ENCODE data around the gene ATAD3A. TPM values are rescaled to one million over a fixed set of nuclear protein-coding genes. Genes with fewer than 3 reads are reported as not detected.
A peak's percentile ranks its signal among the peaks of the same experiment; 100 is the strongest.

The ATAD3A gene
- total RNA-seq, 1 experiment from 2014 or later: 55.8 TPM

DNA sequence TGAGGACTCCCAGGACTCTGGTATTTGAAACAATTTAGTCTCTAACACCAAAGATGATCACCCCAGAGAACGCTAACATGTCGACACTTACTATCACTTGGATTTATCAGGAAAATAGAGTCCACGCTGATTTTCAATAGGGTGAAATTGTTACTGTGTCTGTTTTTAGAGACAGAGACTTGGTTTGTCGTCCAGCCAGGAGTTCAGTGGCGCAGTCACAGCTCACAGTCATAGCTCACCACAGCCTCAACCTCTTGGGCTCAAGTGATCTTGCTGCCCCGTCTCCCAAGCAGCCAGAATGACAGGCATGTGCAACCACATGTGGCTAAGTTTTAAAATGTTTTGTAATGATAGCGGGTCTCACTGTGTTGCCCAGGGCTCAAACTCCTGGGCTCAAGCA is 57.4 kb downstream of the ATAD3A start:
- no peak overlapping the region for H4K91ac ChIP-seq (ENCODE audit: insufficient read length, low read depth, low read length)
- Mint-ChIP-seq H3K27ac (peak overlapping the region in 2 of 3 experiments; percentile 68; a peak in 2 of 7 replicates), H3K4me3 (no peak overlapping the region), H3K9me3 (peaks cover 0 to 3% of the 10 kb centered on the region in 2 experiments; a peak in 1 of 5 replicates), H3K27me3 (ENCODE audit: low read depth) (no peaks in the 10 kb centered on the region), H3K36me3 (ENCODE audit: insufficient read depth in 1 of 3, low read depth in 3 of 3) (peaks cover 24 to 56% (median 43%) of the 10 kb centered on the region in 3 experiments), H3K4me1 (peaks cover 22 to 25% of the 10 kb centered on the region in 2 experiments)
- no peak overlapping the region for H3K56ac ChIP-seq (ENCODE audit: insufficient read length, low read depth, low read length)
- no peak overlapping the region for H2AK5ac ChIP-seq (ENCODE audit: insufficient read length, low read length)
- H3K9ac ChIP-seq (ENCODE audit: extremely low read depth, insufficient read length, low read length): no peak overlapping the region
- no peak overlapping the region for H2BK120ac ChIP-seq (ENCODE audit: low read depth, low read length, poor library complexity, severe bottlenecking)
- TF ChIP-seq, protein P1, sequence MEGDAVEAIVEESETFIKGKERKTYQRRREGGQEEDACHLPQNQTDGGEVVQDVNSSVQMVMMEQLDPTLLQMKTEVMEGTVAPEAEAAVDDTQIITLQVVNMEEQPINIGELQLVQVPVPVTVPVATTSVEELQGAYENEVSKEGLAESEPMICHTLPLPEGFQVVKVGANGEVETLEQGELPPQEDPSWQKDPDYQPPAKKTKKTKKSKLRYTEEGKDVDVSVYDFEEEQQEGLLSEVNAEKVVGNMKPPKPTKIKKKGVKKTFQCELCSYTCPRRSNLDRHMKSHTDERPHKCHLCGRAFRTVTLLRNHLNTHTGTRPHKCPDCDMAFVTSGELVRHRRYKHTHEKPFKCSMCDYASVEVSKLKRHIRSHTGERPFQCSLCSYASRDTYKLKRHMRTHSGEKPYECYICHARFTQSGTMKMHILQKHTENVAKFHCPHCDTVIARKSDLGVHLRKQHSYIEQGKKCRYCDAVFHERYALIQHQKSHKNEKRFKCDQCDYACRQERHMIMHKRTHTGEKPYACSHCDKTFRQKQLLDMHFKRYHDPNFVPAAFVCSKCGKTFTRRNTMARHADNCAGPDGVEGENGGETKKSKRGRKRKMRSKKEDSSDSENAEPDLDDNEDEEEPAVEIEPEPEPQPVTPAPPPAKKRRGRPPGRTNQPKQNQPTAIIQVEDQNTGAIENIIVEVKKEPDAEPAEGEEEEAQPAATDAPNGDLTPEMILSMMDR (conservative IDR thresholded peaks at IDR 0.05): no peak
- H3K27ac ChIP-seq (ENCODE audit: insufficient read length, low read depth, low read length): no peak overlapping the region
- H2BK15ac ChIP-seq (ENCODE audit: low read depth, low read length): no peak overlapping the region
- no peak overlapping the region for H4K5ac ChIP-seq (ENCODE audit: insufficient read length, low read depth, low read length)
- no peak overlapping the region for H3K14ac ChIP-seq (ENCODE audit: insufficient read depth, low read length)
- H3K79me1 ChIP-seq (ENCODE audit: insufficient read depth, low read depth, low read length, poor library complexity, severe bottlenecking): peaks cover 4% of the 10 kb centered on the region
- DNase-seq: no peak
- no peak overlapping the region for H2BK5ac ChIP-seq (ENCODE audit: insufficient read length, low read length)
- H3K4ac ChIP-seq (ENCODE audit: low read depth, low read length): no peak overlapping the region
- no CpG with 5 or more reads among the region's 7 CpGs for WGBS (ENCODE audit: extremely low coverage, insufficient read length, low lambda C conversion rate)
- no peak overlapping the region for H3K23ac ChIP-seq (ENCODE audit: insufficient read length, low read depth, low read length)
- H3K27me3 ChIP-seq (ENCODE audit: insufficient read depth, low read length): no peaks in the 10 kb centered on the region
- H3K4me2 ChIP-seq (ENCODE audit: insufficient read depth, insufficient read length, low read length): no peak overlapping the region
- peaks cover 3% of the 10 kb centered on the region for H4K20me1 ChIP-seq (ENCODE audit: control insufficient read depth, insufficient read depth, insufficient read length)
- H3K4me1 ChIP-seq (ENCODE audit: insufficient read depth, low read length): no peaks in the 10 kb centered on the region
- H3K9me3 ChIP-seq (ENCODE audit: control insufficient read depth, low read depth, low read length): no peaks in the 10 kb centered on the region
- H3K23me2 ChIP-seq (ENCODE audit: insufficient read length, low read depth, low read length, poor library complexity, severe bottlenecking): peaks cover 5% of the 10 kb centered on the region
- H3K18ac ChIP-seq (ENCODE audit: insufficient read length, low read depth, low read length): no peak overlapping the region
- H2BK20ac ChIP-seq (ENCODE audit: low read depth, low read length, poor library complexity, severe bottlenecking): no peak overlapping the region
- no peak overlapping the region for H2BK12ac ChIP-seq (ENCODE audit: insufficient read length, low read depth, low read length)
- no peak overlapping the region for H4K8ac ChIP-seq (replicated peaks; ENCODE audit: insufficient read length, low read depth, low read length)
- H2AFZ ChIP-seq (ENCODE audit: low read length): no peak overlapping the region
- peaks cover 72% of the 10 kb centered on the region for H3K79me2 ChIP-seq (ENCODE audit: insufficient read depth, low read length)
- no peak overlapping the region for H3T11ph ChIP-seq (ENCODE audit: low read length)
